Sciatic nerve (tissue), 2 donors: Measurements from ENCODE around the gene LRP2BP. TPM values are rescaled to one million over a fixed set of nuclear protein-coding genes. Genes with fewer than 3 reads are reported as not detected.
"Not testable (repeated sequence)": the region's sequence is repeated elsewhere in the genome, so short reads cannot be mapped to it uniquely, and the experiment has no call there.

Source experiments
- ATAC-seq: fragments of 200-7000 bp; cut with Tn5 transposase; one replicate; pipeline ENCODE4 v1.9.1; 2020; ENCODE audit warnings: mild to moderate bottlenecking, moderate library complexity
- DNase-seq: peaks from one replicate; pipeline ENCODE4 v3.0.0-alpha.2; 2020; ENCODE audit warnings: low spot score
- intact Hi-C: fragments of 100-400 bp; cut with DNase I; formaldehyde crosslinking; loops from one replicate; pipeline ENCODE4 v1.14.2; 2022
- total RNA-seq: library from RNA; stranded (reverse); fragmentation: NEBNext Ultra II Directional; extraction: Animal tissue kit (Norgen Biotek cat#: 25700); gene quantifications from one replicate; pipeline ENCODE4 v1.2.1, GENCODE V29; 2021
- donor health status: DM: no; HTN: no; CAD: no.
- donor health status: DM: no; HTN: no; CAD: no.

Gene LRP2BP
- total RNA-seq, 1 donor from 2014 or later: 4.9 TPM

- no peak for DNase-seq
- ATAC-seq: no peak
- intact Hi-C loops: no loop called here
These were observed 54.3 kb downstream of the LRP2BP start for GRCh38 chr4:185341377-185341776.

DNA sequence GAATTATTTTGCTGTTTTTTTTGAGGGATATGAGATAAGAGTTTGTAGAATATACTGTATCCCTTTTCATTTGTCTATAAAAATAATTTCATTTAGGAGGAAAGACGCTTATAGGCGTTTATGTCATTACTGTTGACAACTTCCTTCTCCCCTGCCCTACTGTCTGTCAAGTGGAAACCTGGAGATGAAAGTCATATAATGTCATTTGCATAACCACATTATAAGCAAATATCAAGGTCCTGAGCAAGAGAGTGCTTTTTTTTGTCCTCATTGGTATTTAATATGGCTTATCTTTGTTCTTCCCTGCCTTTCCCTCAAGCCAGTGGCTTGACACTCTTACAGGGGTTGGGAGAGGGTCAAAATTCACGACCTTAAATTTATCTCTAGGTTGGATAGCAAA, 55.8 kb downstream of the LRP2BP start:
- ATAC-seq (no peak), DNase-seq (no peak)
- intact Hi-C loops: no loop called here

GRCh38 chr4:185335579-185335978, 60.1 kb downstream of the LRP2BP start:
- ATAC-seq (no peak), DNase-seq (no peak)
- intact Hi-C loops: no loop called here

DNA sequence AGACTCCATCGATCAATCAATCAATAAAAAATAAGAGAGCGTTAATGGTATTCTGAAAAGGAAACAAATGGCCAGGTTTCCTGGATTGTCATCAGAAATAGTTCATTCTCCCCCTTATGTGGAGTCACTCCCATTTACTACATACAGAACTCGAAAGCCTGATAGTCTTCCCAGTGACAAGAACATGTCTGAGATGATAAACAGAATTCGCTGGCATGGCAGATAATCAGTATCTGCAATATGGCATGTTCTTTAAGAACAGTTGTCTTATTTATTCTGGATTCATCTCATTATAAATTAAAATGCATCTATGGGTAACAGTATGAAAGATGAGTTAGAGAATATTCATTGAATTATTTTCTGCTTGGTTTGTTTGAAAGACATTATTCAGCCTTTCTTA, 61.4 kb downstream of the LRP2BP start:
- DNase-seq (no peak), ATAC-seq (no peak)
- intact Hi-C loops: no loop called here

GRCh38 chr4:185332575-185333464, 62.9 kb downstream of the LRP2BP start:
- intact Hi-C loops: no loop called here
- DNase-seq (no peak), ATAC-seq (no peak)

DNA sequence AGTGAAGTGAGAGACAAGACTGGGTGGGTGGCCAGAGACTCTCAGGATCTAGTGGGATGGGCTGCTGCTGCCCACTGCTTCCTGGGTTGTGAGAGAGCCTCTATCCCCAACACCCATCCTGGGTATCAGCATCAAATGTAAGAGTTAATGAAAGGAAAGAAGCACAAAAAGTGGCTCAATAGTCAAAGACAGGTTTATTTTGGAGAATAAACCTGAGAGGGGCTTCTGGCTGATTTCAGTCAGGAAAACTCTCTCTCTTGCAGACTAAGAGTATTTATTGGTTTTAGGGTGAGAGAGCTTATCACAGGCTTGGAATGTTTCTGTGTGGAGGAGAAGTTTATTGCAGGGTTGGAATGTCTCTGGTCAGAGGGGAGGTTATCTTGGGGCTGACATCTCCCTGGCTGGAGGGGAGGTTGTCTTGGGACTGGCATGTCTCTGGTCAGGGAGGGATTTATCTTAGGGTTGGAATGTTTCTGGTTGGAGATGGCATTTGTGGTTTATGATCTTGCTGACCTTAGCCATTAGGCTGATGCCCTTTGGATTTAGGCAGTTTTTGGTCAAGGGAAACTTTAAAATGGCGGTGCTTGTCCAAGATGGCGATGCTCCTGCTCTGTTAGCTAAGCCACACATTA, 65.7 kb downstream of the LRP2BP start:
- ATAC-seq, intact Hi-C loops, DNase-seq: not testable (repeated sequence)

- intact Hi-C loops: no loop called here
- ATAC-seq: no peak
- DNase-seq: no peak
These were observed 67.1 kb downstream of the LRP2BP start for GRCh38 chr4:185328586-185328985.

DNA sequence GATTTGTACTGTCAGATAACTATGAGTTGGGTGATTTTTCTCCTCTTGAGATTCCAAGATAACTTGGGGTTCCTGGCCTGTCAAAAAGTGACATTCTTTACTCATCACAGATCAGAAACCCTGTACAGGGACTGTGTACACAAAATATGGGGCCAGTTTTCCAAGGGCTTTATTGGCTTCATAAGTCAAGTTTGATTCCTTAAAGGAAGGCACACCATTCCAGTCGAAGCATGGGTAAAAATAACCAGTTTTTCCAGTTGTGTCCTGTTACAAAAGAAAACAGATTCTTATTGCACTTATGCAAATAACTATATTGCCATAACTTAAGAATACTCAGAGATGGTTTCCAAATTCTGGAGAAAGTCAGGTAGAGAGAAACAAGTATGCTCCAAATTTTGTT, 70.0 kb downstream of the LRP2BP start:
- intact Hi-C loops, ATAC-seq, DNase-seq: not testable (repeated sequence)

DNA sequence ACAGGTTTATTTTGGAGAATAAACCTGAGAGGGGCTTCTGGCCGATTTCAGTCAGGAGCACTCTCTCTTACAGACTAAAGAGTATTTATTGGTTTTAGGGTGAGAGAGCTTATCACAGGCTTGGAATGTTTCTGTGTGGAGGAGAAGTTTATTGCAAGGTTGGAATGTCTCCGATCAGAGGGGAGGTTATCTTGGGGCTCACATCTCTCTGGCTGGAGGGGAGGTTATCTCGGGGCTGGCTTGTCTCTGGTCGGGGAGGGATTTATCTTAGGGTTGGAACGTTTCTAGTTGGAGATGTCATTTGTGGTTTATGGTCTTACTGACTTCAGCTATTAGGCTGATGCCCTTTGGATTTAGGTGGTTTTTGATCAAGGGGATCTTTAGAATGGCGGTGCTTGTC, 71.4 kb downstream of the LRP2BP start:
- intact Hi-C loops, DNase-seq, ATAC-seq: not testable (repeated sequence)

GRCh38 chr4:185323606-185324005, 72.1 kb downstream of the LRP2BP start:
- DNase-seq (no peak), ATAC-seq (no peak)
- intact Hi-C loops: no loop called here

GRCh38 chr4:185322803-185323202, 72.9 kb downstream of the LRP2BP start:
- ATAC-seq: no peak
- no peak for DNase-seq
- intact Hi-C loops: no loop called here

- ATAC-seq (no peak), DNase-seq (no peak)
- intact Hi-C loops: no loop called here
These were observed 77.0 kb downstream of the LRP2BP start for GRCh38 chr4:185318679-185319078.

GRCh38 chr4:185317880-185318279, 77.8 kb downstream of the LRP2BP start:
- ATAC-seq (no peak), DNase-seq (no peak)
- intact Hi-C loops: no loop called here

GRCh38 chr4:185317462-185317861, 78.3 kb downstream of the LRP2BP start:
- ATAC-seq, DNase-seq, intact Hi-C loops: not testable (repeated sequence)

Other genes with a start within 250 kb of the LRP2BP start
- 44.8 TPM for gene CFAP97, start 191.9 kb downstream of the LRP2BP start, total RNA-seq
- 33.6 TPM for gene SNX25, start 186.3 kb downstream of the LRP2BP start, total RNA-seq
- 25.1 TPM for gene ANKRD37, start 917 bp upstream of the LRP2BP start, total RNA-seq
- gene UFSP2, start 30.0 kb upstream of the LRP2BP start, total RNA-seq: 38.9 TPM
- gene CCDC110, start 75.8 kb upstream of the LRP2BP start, total RNA-seq: 0.36 TPM
- 9.8 TPM for gene PDLIM3, start 139.6 kb upstream of the LRP2BP start, total RNA-seq